GM21390 (cell line): Measurements from ENCODE around the gene UVSSA.

ENCODE experiments used
- ATAC-seq: cut with Tn5 transposase; IDR thresholded peaks from one replicate; pipeline ENCODE4 v1.9.1; 2021; ENCODE audit not compliant: unreplicated experiment

UVSSA gene

GRCh38 chr4:1373892-1374705 is 27.1 kb downstream of the UVSSA start:
- ATAC-seq, result no peak

- ATAC-seq, result no peak
These were observed 27.7 kb downstream of the UVSSA start for GRCh38 chr4:1374706-1375045.

- ATAC-seq, result no peak
These were observed 28.2 kb downstream of the UVSSA start for GRCh38 chr4:1375051-1375721.

- no peak for ATAC-seq
These were observed 28.8 kb downstream of the UVSSA start for GRCh38 chr4:1375761-1376322.

- no peak for ATAC-seq
These were observed 29.4 kb downstream of the UVSSA start for GRCh38 chr4:1376391-1376840.

- no peak for ATAC-seq
These were observed 30.0 kb downstream of the UVSSA start for GRCh38 chr4:1376841-1377605.

GRCh38 chr4:1377606-1378261 is 30.7 kb downstream of the UVSSA start:
- ATAC-seq, result no peak

- no peak for ATAC-seq
These were observed 31.7 kb downstream of the UVSSA start for GRCh38 chr4:1378559-1379231.

GRCh38 chr4:1379351-1379781 is 32.4 kb downstream of the UVSSA start:
- ATAC-seq, result no peak

- ATAC-seq, result no peak
These were observed 32.9 kb downstream of the UVSSA start for GRCh38 chr4:1379801-1380331.

- no peak for ATAC-seq
These were observed 33.6 kb downstream of the UVSSA start for GRCh38 chr4:1380368-1381151.

GRCh38 chr4:1381181-1381621 is 34.2 kb downstream of the UVSSA start:
- no peak for ATAC-seq

GRCh38 chr4:1381944-1382541 is 35.0 kb downstream of the UVSSA start:
- no peak for ATAC-seq

- no peak for ATAC-seq
These were observed 36.0 kb downstream of the UVSSA start for GRCh38 chr4:1382776-1383727.

- no peak for ATAC-seq
These were observed 37.0 kb downstream of the UVSSA start for GRCh38 chr4:1383728-1384591.

GRCh38 chr4:1384675-1385372 is 37.8 kb downstream of the UVSSA start:
- no peak for ATAC-seq
